Activated CD4-positive, CD25-positive, alpha-beta regulatory T cell treated with anti-CD3 and anti-CD28 coated beads, Interleukin-2, amount 50 U/mL, for 72 hours (primary cell): ENCODE data around the gene PCDHGA12.
"Not testable (repeated sequence)": the region's sequence is repeated elsewhere in the genome, so short reads cannot be mapped to it uniquely, and the experiment has no call there.

ENCODE experiments used
- DNase-seq: peaks from one replicate; pipeline ENCODE4 v3.0.0; 2021

PCDHGA12 gene

GRCh38 chr5:141430332-141431113 lies at the start of gene PCDHGA12:
Gene PCDHGA12, plus strand, starts transcription at chr5:141430507. Its CDS starts 253 bp downstream, at chr5:141430760.
- no peak for DNase-seq

GRCh38 chr5:141382469-141383294 lies 47.6 kb upstream of the PCDHGA12 start, which contains the start of gene PCDHGA7:
Gene PCDHGA7, plus strand, starts transcription at chr5:141382742. Its CDS starts 158 bp downstream, at chr5:141382900.
- DNase-seq, result no peak

- no peak for DNase-seq
Observed at GRCh38 chr5:141383345-141383744, 47.0 kb upstream of the PCDHGA12 start.

GRCh38 chr5:141384471-141385267 lies 45.6 kb upstream of the PCDHGA12 start:
- no peak for DNase-seq

GRCh38 chr5:141387557-141388311 lies 42.6 kb upstream of the PCDHGA12 start, which contains the start of gene PCDHGB4:
Gene PCDHGB4, plus strand, starts transcription at chr5:141387698. Its CDS starts 187 bp downstream, at chr5:141387885.
- not testable (repeated sequence) for DNase-seq

GRCh38 chr5:141388661-141389060 lies 41.6 kb upstream of the PCDHGA12 start:
- DNase-seq, result no peak

GRCh38 chr5:141389153-141390042 lies 40.9 kb upstream of the PCDHGA12 start:
- DNase-seq, result no peak

- DNase-seq, result no peak
Observed at GRCh38 chr5:141392429-141393198, 37.7 kb upstream of the PCDHGA12 start, which contains the start of gene PCDHGA8. Gene PCDHGA8, plus strand, starts transcription at chr5:141392633. Its CDS starts 181 bp downstream, at chr5:141392814.

- DNase-seq, result no peak
Observed at GRCh38 chr5:141393267-141393666, 37.0 kb upstream of the PCDHGA12 start.

GRCh38 chr5:141394401-141395187 lies 35.7 kb upstream of the PCDHGA12 start:
- DNase-seq, result not testable (repeated sequence)

GRCh38 chr5:141397756-141398551 lies 32.4 kb upstream of the PCDHGA12 start, which contains the start of gene PCDHGB5:
Gene PCDHGB5, plus strand, starts transcription at chr5:141397947. Its CDS starts 181 bp downstream, at chr5:141398128.
- not testable (repeated sequence) for DNase-seq

GRCh38 chr5:141398608-141399007 lies 31.7 kb upstream of the PCDHGA12 start:
- DNase-seq, result no peak

GRCh38 chr5:141399555-141400258 lies 30.6 kb upstream of the PCDHGA12 start:
- DNase-seq, result no peak

GRCh38 chr5:141402553-141403243 lies 27.6 kb upstream of the PCDHGA12 start, which contains the start of gene PCDHGA9:
Gene PCDHGA9, plus strand, starts transcription at chr5:141402778. Its CDS starts 175 bp downstream, at chr5:141402953.
- no peak for DNase-seq

- no peak for DNase-seq
Observed at GRCh38 chr5:141403387-141403786, 26.9 kb upstream of the PCDHGA12 start.

GRCh38 chr5:141407790-141408505 lies 22.4 kb upstream of the PCDHGA12 start, which contains the start of gene PCDHGB6:
Gene PCDHGB6, plus strand, starts transcription at chr5:141408021. Its CDS starts 182 bp downstream, at chr5:141408203.
- not testable (repeated sequence) for DNase-seq
